HepG2 (cell line): ENCODE results near the gene MPC1. TPM values are rescaled to one million over a fixed set of nuclear protein-coding genes. Genes with fewer than 3 reads are reported as not detected.

Experiments used
- ATF5 ChIP-seq: sonication (generic); formaldehyde crosslinking; IDR thresholded peaks from 2 replicates; pipeline ENCODE4 v1.4.0; 2020; ENCODE audit warnings: mild to moderate bottlenecking, low read depth, missing genetic modification reagents
- DPF2 ChIP-seq: sonication (generic); formaldehyde crosslinking; IDR thresholded peaks from 2 replicates; pipeline ENCODE4 v1.4.0; 2020; ENCODE audit warnings: mild to moderate bottlenecking, low read depth, missing genetic modification reagents, borderline replicate concordance
- FOXP1 ChIP-seq, 2 experiments: fragments of 450-650 bp in 1 of 2; IDR thresholded peaks; 2 replicates each; pipeline ENCODE4 v1.6.1; 2017 to 2018; ENCODE audit warnings: antibody characterized with exemption in 1 of 2
- GRHL1 ChIP-seq: sonication (generic); formaldehyde crosslinking; conservative IDR thresholded peaks from 2 replicates; pipeline ENCODE4 v1.8.0; 2022; ENCODE audit warnings: missing genetic modification reagents
- HOXA5 ChIP-seq: sonication (generic); formaldehyde crosslinking; IDR thresholded peaks from 2 replicates; pipeline ENCODE4 v1.4.0; 2020; ENCODE audit warnings: missing genetic modification reagents
- MED1 ChIP-seq: sonication (generic); formaldehyde crosslinking; IDR thresholded peaks from 2 replicates; pipeline ENCODE4 v1.4.0; 2020; ENCODE audit warnings: missing genetic modification reagents
- MXD1 ChIP-seq: sonication (generic); formaldehyde crosslinking; IDR thresholded peaks from 2 replicates; pipeline ENCODE4 v1.4.0; 2020; ENCODE audit warnings: mild to moderate bottlenecking, missing genetic modification reagents
- POLR2A ChIP-seq, 2 experiments: IDR thresholded peaks; 2 replicates each; pipeline ENCODE4 v1.6.1; 2011; ENCODE audit warnings: low read depth in 2 of 2, low read length in 2 of 2, mild to moderate bottlenecking in 1 of 2, moderate library complexity in 1 of 2; ENCODE audit not compliant: insufficient read depth in 1 of 2
- RARA ChIP-seq: IDR thresholded peaks from 2 replicates; pipeline ENCODE4 v1.6.1; 2016; ENCODE audit warnings: missing genetic modification reagents, missing compliant biosample characterization
- SMC3 ChIP-seq: IDR thresholded peaks from 2 replicates; pipeline ENCODE4 v1.6.1; 2011; ENCODE audit warnings: low read length, improper control_type of control experiment
- ZBTB25 ChIP-seq: IDR thresholded peaks from 2 replicates; pipeline ENCODE4 v1.6.1; 2018; ENCODE audit warnings: missing genetic modification reagents
- ZFP36L1 ChIP-seq: sonication (generic); formaldehyde crosslinking; IDR thresholded peaks from 2 replicates; pipeline ENCODE4 v1.8.0; 2022; ENCODE audit warnings: mild to moderate bottlenecking, missing genetic modification reagents, moderate library complexity
- ZNF33A ChIP-seq: sonication (generic); formaldehyde crosslinking; IDR thresholded peaks from 2 replicates; pipeline ENCODE4 v1.5.1; 2020; ENCODE audit warnings: missing genetic modification reagents, mild to moderate bottlenecking, moderate library complexity, borderline replicate concordance
- polyA plus RNA-seq, 8 experiments: library from polyadenylated mRNA; depleted of rRNA in 3 of 8; stranded (reverse) in 7 of 8; unstranded in 1 of 8; fragments of >200 nt; fragmentation: Illumina TruSeq in 4 of 8; extraction: Trizol in 4 of 8; gene quantifications; 2 replicates each; pipeline versions ENCODE4 v1.2.1 to v1.2.3, GENCODE V29; 2011 to 2016; ENCODE audit warnings: low read depth in 4 of 8, missing spikeins in 1 of 8, mixed read lengths in 1 of 8; ENCODE audit not compliant: insufficient read depth in 1 of 8
- total RNA-seq, 5 experiments: library from RNA; depleted of rRNA; stranded (reverse); fragments of >200 nt; fragmentation: Illumina TruSeq; extraction: Trizol; gene quantifications; 2 replicates each; pipeline ENCODE4 v1.2.3, GENCODE V29; 2016; ENCODE audit warnings: low read depth in 1 of 5
- TF ChIP-seq, protein P1 (sequence below): IDR thresholded peaks from 2 replicates; pipeline ENCODE4 v1.6.1; 2016; ENCODE audit warnings: missing compliant biosample characterization, missing genetic modification reagents, borderline replicate concordance
- TF ChIP-seq, protein P2 (sequence below): sonication (generic); formaldehyde crosslinking; IDR thresholded peaks from 2 replicates; pipeline ENCODE4 v1.4.0; 2020; ENCODE audit warnings: mild to moderate bottlenecking, missing genetic modification reagents
- TF ChIP-seq, protein P3 (sequence below): sonication (generic); formaldehyde crosslinking; conservative IDR thresholded peaks from 2 replicates; pipeline ENCODE4 v1.4.0; 2020; ENCODE audit warnings: missing genetic modification reagents
- TF ChIP-seq, protein P4 (sequence below): IDR thresholded peaks from 2 replicates; pipeline ENCODE4 v1.6.1; 2016; ENCODE audit warnings: missing genetic modification reagents, missing compliant biosample characterization
- TF ChIP-seq, protein P5 (sequence below): sonication (generic); formaldehyde crosslinking; IDR thresholded peaks from 2 replicates; pipeline ENCODE4 v1.5.1; 2020; ENCODE audit warnings: mild to moderate bottlenecking, missing genetic modification reagents

MPC1 gene
- total and polyA plus RNA-seq, 2 of the 13 experiments (the other 11 are each of a cell fraction or from before 2014, with no cell fraction given) = 189 to 214 TPM

DNA sequence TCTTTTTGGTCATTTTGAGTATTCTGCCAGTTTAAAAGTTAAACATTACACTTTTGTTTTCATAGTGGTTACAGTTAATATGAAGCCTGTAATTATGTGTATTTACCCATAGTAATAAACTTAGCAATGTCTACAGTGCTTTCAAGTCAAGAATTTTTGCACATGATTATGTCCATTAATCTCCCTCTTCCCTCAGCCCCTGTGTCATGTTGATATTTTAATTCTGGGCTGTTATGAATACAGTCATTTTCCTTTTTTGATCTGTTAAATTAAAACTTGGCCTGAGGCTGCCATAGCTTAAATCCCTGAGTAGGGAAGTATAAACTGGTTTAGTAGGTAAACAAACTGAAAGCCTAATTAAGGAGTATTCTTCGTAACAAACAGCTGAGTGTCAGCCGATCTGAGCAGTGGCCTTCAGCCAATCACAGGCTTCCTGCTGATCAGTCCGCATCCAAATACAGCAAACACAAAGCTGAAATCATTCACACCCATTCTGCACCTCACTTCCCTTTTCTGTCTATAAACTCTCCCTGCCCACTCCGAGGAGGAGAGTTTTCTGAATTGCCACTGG lies 30.9 kb downstream of the MPC1 start (continued):
- TF ChIP-seq ATF5 (CRISPR knock-in tag) = no peak
- TF ChIP-seq, protein P1, sequence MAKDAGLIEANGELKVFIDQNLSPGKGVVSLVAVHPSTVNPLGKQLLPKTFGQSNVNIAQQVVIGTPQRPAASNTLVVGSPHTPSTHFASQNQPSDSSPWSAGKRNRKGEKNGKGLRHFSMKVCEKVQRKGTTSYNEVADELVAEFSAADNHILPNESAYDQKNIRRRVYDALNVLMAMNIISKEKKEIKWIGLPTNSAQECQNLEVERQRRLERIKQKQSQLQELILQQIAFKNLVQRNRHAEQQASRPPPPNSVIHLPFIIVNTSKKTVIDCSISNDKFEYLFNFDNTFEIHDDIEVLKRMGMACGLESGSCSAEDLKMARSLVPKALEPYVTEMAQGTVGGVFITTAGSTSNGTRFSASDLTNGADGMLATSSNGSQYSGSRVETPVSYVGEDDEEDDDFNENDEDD (CRISPR knock-in tag) = no peak
- TF ChIP-seq GRHL1 (CRISPR knock-in tag) = no peak
- TF ChIP-seq, protein P2, sequence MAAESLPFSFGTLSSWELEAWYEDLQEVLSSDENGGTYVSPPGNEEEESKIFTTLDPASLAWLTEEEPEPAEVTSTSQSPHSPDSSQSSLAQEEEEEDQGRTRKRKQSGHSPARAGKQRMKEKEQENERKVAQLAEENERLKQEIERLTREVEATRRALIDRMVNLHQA (CRISPR knock-in tag) = no peak
- TF ChIP-seq, protein P3, sequence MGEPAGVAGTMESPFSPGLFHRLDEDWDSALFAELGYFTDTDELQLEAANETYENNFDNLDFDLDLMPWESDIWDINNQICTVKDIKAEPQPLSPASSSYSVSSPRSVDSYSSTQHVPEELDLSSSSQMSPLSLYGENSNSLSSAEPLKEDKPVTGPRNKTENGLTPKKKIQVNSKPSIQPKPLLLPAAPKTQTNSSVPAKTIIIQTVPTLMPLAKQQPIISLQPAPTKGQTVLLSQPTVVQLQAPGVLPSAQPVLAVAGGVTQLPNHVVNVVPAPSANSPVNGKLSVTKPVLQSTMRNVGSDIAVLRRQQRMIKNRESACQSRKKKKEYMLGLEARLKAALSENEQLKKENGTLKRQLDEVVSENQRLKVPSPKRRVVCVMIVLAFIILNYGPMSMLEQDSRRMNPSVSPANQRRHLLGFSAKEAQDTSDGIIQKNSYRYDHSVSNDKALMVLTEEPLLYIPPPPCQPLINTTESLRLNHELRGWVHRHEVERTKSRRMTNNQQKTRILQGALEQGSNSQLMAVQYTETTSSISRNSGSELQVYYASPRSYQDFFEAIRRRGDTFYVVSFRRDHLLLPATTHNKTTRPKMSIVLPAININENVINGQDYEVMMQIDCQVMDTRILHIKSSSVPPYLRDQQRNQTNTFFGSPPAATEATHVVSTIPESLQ = no peak
- TF ChIP-seq ZBTB25 (CRISPR knock-in tag) = no peak
- peak; percentile 55 for TF ChIP-seq MED1 (CRISPR knock-in tag)
- TF ChIP-seq POLR2A (IDR thresholded peaks at IDR 0.05; ENCODE audit: insufficient read depth in 1 of 2, low read depth in 2 of 2, low read length in 2 of 2) = peak in 1 of 2 experiments; percentile 33; a peak in 1 of 4 replicates
- 0 out of 2 replicates have a peak, but pooled peaks have one; percentile 27 for TF ChIP-seq RARA
- TF ChIP-seq SMC3 = no peak
- no peak for TF ChIP-seq ZNF33A
- TF ChIP-seq, protein P4, sequence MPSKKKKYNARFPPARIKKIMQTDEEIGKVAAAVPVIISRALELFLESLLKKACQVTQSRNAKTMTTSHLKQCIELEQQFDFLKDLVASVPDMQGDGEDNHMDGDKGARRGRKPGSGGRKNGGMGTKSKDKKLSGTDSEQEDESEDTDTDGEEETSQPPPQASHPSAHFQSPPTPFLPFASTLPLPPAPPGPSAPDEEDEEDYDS (CRISPR knock-in tag) = peak; percentile 74
- peak; percentile 71 for TF ChIP-seq HOXA5 (CRISPR knock-in tag)
- TF ChIP-seq, protein P5, sequence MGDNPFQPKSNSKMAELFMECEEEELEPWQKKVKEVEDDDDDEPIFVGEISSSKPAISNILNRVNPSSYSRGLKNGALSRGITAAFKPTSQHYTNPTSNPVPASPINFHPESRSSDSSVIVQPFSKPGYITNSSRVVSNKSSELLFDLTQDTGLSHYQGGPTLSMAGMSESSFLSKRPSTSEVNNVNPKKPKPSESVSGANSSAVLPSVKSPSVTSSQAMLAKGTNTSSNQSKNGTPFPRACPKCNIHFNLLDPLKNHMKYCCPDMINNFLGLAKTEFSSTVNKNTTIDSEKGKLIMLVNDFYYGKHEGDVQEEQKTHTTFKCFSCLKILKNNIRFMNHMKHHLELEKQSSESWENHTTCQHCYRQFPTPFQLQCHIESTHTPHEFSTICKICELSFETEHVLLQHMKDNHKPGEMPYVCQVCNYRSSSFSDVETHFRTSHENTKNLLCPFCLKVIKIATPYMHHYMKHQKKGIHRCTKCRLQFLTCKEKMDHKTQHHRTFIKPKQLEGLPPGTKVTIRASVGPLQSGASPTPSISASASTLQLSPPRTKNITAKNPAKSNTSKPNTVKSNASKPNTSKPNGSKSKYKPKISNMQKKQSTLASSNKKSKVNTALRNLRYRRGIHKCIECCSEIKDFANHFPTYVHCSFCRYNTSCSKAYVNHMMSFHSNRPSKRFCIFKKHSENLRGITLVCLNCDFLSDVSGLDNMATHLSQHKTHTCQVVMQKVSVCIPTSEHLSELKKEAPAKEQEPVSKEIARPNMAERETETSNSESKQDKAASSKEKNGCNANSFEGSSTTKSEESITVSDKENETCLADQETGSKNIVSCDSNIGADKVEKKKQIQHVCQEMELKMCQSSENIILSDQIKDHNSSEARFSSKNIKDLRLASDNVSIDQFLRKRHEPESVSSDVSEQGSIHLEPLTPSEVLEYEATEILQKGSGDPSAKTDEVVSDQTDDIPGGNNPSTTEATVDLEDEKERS (CRISPR knock-in tag) = no peak
- peak; percentile 52; the same call in 1 of the 2 replicates for TF ChIP-seq ZFP36L1 (CRISPR knock-in tag)
- no peak for TF ChIP-seq FOXP1 (IDR thresholded peaks at IDR 0.05)
- peak; percentile 81 for TF ChIP-seq FOXP1 (CRISPR knock-in tag; IDR thresholded peaks at IDR 0.05)
- TF ChIP-seq DPF2 (CRISPR knock-in tag) = no peak
- no peak for TF ChIP-seq MXD1
